GM20000 (cell line): Measurements from ENCODE around the gene LYPD5.

Source experiments
- DNase-seq: peaks from one replicate; pipeline ENCODE4 v3.0.0; 2012; ENCODE audit warnings: low spot score
- TF ChIP-seq, protein P1 (sequence below): IDR thresholded peaks from 2 replicates; pipeline ENCODE4 v1.5.1; 2012; ENCODE audit warnings: mild to moderate bottlenecking, control low read depth; ENCODE audit errors: extremely low read depth, missing control alignments

The LYPD5 gene, protein sequence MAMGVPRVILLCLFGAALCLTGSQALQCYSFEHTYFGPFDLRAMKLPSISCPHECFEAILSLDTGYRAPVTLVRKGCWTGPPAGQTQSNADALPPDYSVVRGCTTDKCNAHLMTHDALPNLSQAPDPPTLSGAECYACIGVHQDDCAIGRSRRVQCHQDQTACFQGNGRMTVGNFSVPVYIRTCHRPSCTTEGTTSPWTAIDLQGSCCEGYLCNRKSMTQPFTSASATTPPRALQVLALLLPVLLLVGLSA

DNA sequence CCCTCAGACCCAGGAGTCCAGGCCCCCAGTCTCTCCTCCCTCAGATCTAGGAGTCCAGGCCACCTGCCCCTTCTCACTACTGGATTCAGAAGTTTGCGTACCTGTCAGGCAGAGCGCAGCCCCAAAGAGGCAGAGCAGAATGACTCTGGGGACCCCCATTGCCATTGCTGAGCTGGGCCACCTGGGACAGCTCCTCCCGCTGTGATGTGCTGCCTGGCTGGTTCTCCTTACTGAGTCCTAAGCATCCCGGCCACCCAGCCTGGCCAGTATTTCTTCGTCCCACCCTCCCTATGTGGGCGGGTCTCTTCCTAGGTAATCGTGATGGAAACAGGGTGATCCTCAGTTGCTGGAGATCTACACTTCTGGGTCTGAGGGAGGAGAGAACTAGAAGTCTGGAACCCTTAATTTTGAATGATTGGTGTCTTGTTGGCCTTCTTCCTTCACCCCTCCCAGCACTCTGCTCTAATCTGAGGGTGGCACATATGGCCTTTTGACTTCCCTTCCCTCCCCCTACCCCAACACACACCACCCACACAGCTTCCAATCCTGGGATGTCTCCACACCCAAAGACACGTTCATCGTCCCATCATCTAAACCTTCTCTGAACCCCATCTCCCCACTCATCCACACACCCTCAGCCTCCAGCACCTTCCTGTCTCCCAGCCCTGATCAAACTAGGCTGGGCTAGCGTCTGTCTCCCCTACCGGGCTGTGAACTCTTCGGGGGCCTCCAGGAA, at the start of gene LYPD5:
TSS of gene LYPD5 (minus strand) at position 232 of the 736 bp plus-strand sequence. CDS start at position 165, 67 bp downstream.
- DNase-seq, result no peak
- TF ChIP-seq, protein P1, sequence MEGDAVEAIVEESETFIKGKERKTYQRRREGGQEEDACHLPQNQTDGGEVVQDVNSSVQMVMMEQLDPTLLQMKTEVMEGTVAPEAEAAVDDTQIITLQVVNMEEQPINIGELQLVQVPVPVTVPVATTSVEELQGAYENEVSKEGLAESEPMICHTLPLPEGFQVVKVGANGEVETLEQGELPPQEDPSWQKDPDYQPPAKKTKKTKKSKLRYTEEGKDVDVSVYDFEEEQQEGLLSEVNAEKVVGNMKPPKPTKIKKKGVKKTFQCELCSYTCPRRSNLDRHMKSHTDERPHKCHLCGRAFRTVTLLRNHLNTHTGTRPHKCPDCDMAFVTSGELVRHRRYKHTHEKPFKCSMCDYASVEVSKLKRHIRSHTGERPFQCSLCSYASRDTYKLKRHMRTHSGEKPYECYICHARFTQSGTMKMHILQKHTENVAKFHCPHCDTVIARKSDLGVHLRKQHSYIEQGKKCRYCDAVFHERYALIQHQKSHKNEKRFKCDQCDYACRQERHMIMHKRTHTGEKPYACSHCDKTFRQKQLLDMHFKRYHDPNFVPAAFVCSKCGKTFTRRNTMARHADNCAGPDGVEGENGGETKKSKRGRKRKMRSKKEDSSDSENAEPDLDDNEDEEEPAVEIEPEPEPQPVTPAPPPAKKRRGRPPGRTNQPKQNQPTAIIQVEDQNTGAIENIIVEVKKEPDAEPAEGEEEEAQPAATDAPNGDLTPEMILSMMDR, result no peak

DNA sequence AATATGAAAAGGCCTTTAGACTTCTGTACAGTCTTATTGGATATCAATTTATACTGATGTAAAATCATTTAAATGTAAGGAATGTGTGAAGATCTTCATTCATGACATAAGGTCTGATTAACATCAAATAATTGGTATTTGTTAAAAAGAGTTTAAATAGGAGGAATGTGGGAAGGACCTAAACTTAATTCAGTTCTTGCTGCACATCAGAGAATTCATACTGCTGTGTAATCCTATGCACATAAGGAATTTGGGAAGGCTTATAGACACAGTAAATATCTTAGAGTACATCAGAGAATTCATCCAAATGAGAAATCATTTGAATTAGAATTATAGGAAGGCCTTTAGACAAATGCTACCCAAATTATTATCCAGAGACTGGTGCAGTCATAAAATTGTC, 46.6 kb upstream of the LYPD5 start:
- TF ChIP-seq, protein P1, result no peak
- DNase-seq, result no peak

DNA sequence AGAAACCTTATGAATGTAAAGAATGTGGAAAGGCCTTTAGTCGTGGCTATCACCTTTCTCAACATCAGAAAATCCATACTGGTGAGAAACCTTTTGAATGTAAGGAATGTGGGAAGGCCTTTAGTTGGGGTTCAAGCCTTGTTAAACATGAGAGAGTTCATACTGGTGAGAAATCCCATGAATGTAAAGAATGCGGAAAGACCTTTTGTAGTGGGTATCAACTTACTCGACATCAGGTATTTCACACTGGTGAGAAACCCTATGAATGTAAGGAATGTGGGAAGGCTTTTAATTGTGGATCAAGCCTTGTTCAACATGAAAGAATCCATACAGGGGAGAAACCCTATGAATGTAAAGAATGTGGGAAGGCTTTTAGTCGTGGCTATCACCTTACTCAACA, 45.6 kb upstream of the LYPD5 start:
- no peak for DNase-seq
- TF ChIP-seq, protein P1, result no peak

DNA sequence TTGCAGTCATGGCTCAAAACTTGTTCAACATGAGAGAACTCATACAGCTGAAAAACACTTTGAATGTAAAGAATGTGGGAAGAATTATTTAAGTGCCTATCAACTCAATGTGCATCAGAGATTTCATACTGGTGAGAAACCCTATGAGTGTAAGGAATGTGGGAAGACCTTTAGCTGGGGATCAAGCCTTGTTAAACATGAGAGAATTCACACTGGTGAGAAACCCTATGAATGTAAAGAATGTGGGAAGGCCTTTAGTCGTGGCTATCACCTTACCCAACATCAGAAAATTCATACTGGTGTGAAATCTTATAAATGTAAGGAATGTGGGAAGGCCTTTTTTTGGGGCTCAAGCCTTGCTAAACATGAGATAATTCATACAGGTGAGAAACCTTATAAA, 45.0 kb upstream of the LYPD5 start:
- no peak for DNase-seq
- TF ChIP-seq, protein P1, result no peak

DNA sequence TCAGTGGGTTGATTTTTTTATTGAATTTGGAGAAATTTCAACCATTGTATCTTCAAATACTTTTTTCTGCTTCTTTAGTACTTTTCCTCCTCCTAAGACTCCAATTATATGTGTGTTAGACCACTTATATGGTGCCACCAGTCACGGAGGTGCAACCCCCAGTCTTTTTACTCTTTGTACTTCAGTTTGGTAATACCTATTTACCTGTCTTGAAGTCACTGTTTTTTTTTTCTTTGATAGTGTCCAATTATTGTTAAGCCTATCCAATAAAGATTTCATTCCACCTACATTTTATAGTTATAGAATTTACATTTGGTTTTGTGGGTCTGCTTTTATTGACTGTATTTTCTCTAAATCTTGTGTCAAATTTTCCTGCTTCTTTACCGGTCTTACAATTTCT, 39.8 kb upstream of the LYPD5 start:
- TF ChIP-seq, protein P1, result no peak
- no peak for DNase-seq

DNA sequence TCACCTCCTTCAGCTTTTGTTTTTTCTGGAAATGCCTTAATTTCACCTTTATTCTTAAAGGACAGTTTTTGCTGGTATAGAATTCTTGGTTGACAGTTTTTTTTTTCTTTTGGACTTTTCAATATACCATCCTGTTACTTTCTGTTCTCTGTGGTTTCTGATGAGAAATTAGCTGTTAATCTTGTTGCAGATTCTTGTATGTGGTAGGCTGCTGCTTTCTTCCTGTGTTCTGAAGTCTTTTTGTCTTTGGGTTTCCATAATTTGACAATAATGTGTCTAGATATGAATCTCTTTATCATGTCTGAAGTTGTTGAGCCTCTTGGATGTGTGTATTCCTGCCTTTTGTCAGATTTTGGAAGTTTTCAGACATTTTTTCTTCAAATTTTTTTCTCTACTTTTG, 36.9 kb upstream of the LYPD5 start:
- TF ChIP-seq, protein P1, result no peak
- DNase-seq, result no peak
